WTC11 (cell line): ENCODE data around the gene COMMD7. TPM values are rescaled to one million over a fixed set of nuclear protein-coding genes. Genes with fewer than 3 reads are reported as not detected.

Source experiments
- AR ChIP-seq: fragments of 250-450 bp; sonication (Bioruptor Pico); IDR thresholded peaks from 2 replicates; pipeline ENCODE4 v1.9.0; 2021; ENCODE audit warnings: mild to moderate bottlenecking
- ARID4B ChIP-seq: sonication (generic); formaldehyde crosslinking; IDR thresholded peaks from 2 replicates; pipeline ENCODE4 v1.8.0; 2023; ENCODE audit warnings: missing genetic modification reagents, mild to moderate bottlenecking, borderline replicate concordance
- ATF1 ChIP-seq: sonication (generic); formaldehyde crosslinking; IDR thresholded peaks from 2 replicates; pipeline ENCODE4 v1.8.1; 2023; ENCODE audit warnings: mild to moderate bottlenecking, moderate library complexity, missing genetic modification reagents
- E2F4 ChIP-seq: sonication (generic); formaldehyde crosslinking; IDR thresholded peaks from 2 replicates; pipeline ENCODE4 v1.8.1; 2022; ENCODE audit warnings: low read depth, mild to moderate bottlenecking, moderate library complexity, missing genetic modification reagents, borderline replicate concordance
- ELF4 ChIP-seq: sonication (generic); formaldehyde crosslinking; IDR thresholded peaks from 2 replicates; pipeline ENCODE4 v1.8.1; 2022; ENCODE audit warnings: low read depth, mild to moderate bottlenecking, moderate library complexity, missing genetic modification reagents
- FOXK1 ChIP-seq: sonication (generic); formaldehyde crosslinking; IDR thresholded peaks from 2 replicates; pipeline ENCODE4 v1.8.0; 2022; ENCODE audit warnings: mild to moderate bottlenecking, moderate library complexity, missing genetic modification reagents
- FOXP1 ChIP-seq: sonication (generic); formaldehyde crosslinking; IDR thresholded peaks from 2 replicates; pipeline ENCODE4 v1.8.0; 2022; ENCODE audit warnings: missing genetic modification reagents, mild to moderate bottlenecking, moderate library complexity, borderline replicate concordance
- FOXP4 ChIP-seq: sonication (generic); formaldehyde crosslinking; IDR thresholded peaks from 2 replicates; pipeline ENCODE4 v1.8.0; 2022; ENCODE audit warnings: mild to moderate bottlenecking, missing genetic modification reagents
- HMGA2 ChIP-seq: fragments of 250-450 bp; sonication (Bioruptor Pico); IDR thresholded peaks from 2 replicates; pipeline ENCODE4 v1.4.0; 2021; ENCODE audit warnings: mild to moderate bottlenecking, moderate library complexity
- HMGXB4 ChIP-seq: sonication (generic); formaldehyde crosslinking; IDR thresholded peaks from 2 replicates; pipeline ENCODE4 v1.8.1; 2023; ENCODE audit warnings: mild to moderate bottlenecking, moderate library complexity, missing genetic modification reagents
- KAT7 ChIP-seq: sonication (generic); formaldehyde crosslinking; IDR thresholded peaks from 2 replicates; pipeline ENCODE4 v1.8.1; 2023; ENCODE audit warnings: missing genetic modification reagents, mild to moderate bottlenecking, borderline replicate concordance
- MLX ChIP-seq: sonication (generic); formaldehyde crosslinking; IDR thresholded peaks from 2 replicates; pipeline ENCODE4 v1.8.1; 2023; ENCODE audit warnings: mild to moderate bottlenecking, missing genetic modification reagents, moderate library complexity
- MXD4 ChIP-seq: fragments of 250-450 bp; sonication (Bioruptor Pico); IDR thresholded peaks from 2 replicates; pipeline ENCODE4 v1.8.0; 2021; ENCODE audit warnings: mild to moderate bottlenecking, moderate library complexity, borderline replicate concordance
- NR2C2 ChIP-seq: sonication (generic); formaldehyde crosslinking; IDR thresholded peaks from 2 replicates; pipeline ENCODE4 v1.8.0; 2022; ENCODE audit warnings: mild to moderate bottlenecking, missing genetic modification reagents
- NR3C1 ChIP-seq: sonication (generic); formaldehyde crosslinking; conservative IDR thresholded peaks from 2 replicates; pipeline ENCODE4 v1.8.1; 2023; ENCODE audit warnings: low read depth, mild to moderate bottlenecking, missing genetic modification reagents
- RELA ChIP-seq: sonication (generic); formaldehyde crosslinking; IDR thresholded peaks from 2 replicates; pipeline ENCODE4 v1.8.1; 2022; ENCODE audit warnings: missing genetic modification reagents, mild to moderate bottlenecking, borderline replicate concordance
- RORB ChIP-seq: fragments of 250-450 bp; sonication (Bioruptor Pico); IDR thresholded peaks from 2 replicates; pipeline ENCODE4 v1.9.0; 2021; ENCODE audit warnings: mild to moderate bottlenecking
- SMAD4 ChIP-seq: sonication (generic); formaldehyde crosslinking; IDR thresholded peaks from 2 replicates; pipeline ENCODE4 v1.8.0; 2022; ENCODE audit warnings: mild to moderate bottlenecking, missing genetic modification reagents
- SOX15 ChIP-seq: fragments of 250-450 bp; sonication (Bioruptor Pico); IDR thresholded peaks from 2 replicates; pipeline ENCODE4 v1.9.0; 2021; ENCODE audit warnings: mild to moderate bottlenecking
- SP1 ChIP-seq: sonication (generic); formaldehyde crosslinking; conservative IDR thresholded peaks from 2 replicates; pipeline ENCODE4 v1.8.1; 2022; ENCODE audit warnings: missing genetic modification reagents
- TEAD4 ChIP-seq: sonication (generic); formaldehyde crosslinking; IDR thresholded peaks from 2 replicates; pipeline ENCODE4 v1.8.0; 2022; ENCODE audit warnings: mild to moderate bottlenecking, missing genetic modification reagents
- ZNF121 ChIP-seq: sonication (generic); formaldehyde crosslinking; IDR thresholded peaks from 2 replicates; pipeline ENCODE4 v1.8.0; 2023; ENCODE audit warnings: missing genetic modification reagents
- ZNF232 ChIP-seq: sonication (generic); formaldehyde crosslinking; IDR thresholded peaks from 2 replicates; pipeline ENCODE4 v1.8.0; 2022; ENCODE audit warnings: mild to moderate bottlenecking, missing genetic modification reagents
- ZNF396 ChIP-seq: fragments of 250-450 bp; sonication (Bioruptor Pico); IDR thresholded peaks from 2 replicates; pipeline ENCODE4 v1.8.0; 2021; ENCODE audit warnings: mild to moderate bottlenecking, moderate library complexity, borderline replicate concordance
- ZNF416 ChIP-seq: fragments of 250-450 bp; sonication (Bioruptor Pico); IDR thresholded peaks from 2 replicates; pipeline ENCODE4 v1.9.0; 2021; ENCODE audit warnings: mild to moderate bottlenecking, inconsistent platforms
- total RNA-seq: library from RNA; stranded (reverse); gene quantifications from 3 replicates; pipeline ENCODE4 v1.2.3, GENCODE V29; 2021

COMMD7 gene
- total RNA-seq, 1 experiment from 2014 or later: 42.3 TPM

GRCh38 chr20:32764005-32764960 lies 21.0 kb upstream of the COMMD7 start (continued):
- TF ChIP-seq HMGXB4 (CRISPR knock-in tag) (no peak), ATF1 (CRISPR knock-in tag) (no peak), RORB (CRISPR knock-in tag) (no peak), FOXP1 (CRISPR knock-in tag) (0 out of 2 replicates have a peak, but pooled peaks have one; percentile 16), ELF4 (CRISPR knock-in tag) (no peak), NR3C1 (CRISPR knock-in tag) (no peak), SMAD4 (CRISPR knock-in tag) (no peak), RELA (CRISPR knock-in tag) (no peak), ZNF396 (CRISPR knock-in tag) (no peak), FOXK1 (CRISPR knock-in tag) (peak; percentile 81), KAT7 (0 out of 2 replicates have a peak, but pooled peaks have one; percentile 45), NR2C2 (CRISPR knock-in tag) (no peak), ZNF232 (CRISPR knock-in tag) (0 out of 2 replicates have a peak, but pooled peaks have one; percentile 26), ZNF121 (CRISPR knock-in tag) (no peak), E2F4 (no peak), ARID4B (CRISPR knock-in tag) (peak; percentile 61; the same call in 1 of the 2 replicates), HMGA2 (CRISPR knock-in tag) (no peak), FOXP4 (CRISPR knock-in tag) (no peak), MLX (no peak), SOX15 (CRISPR knock-in tag) (no peak), AR (CRISPR knock-in tag) (no peak), MXD4 (CRISPR knock-in tag) (no peak), TEAD4 (CRISPR knock-in tag) (no peak), ZNF416 (CRISPR knock-in tag) (no peak), SP1 (CRISPR knock-in tag) (peak; percentile 74)
